Activated T-helper 1 cell treated with anti-CD3 and anti-CD28 coated beads, Interleukin-12 subunit alpha, Interleukin-12 subunit beta, Interleukin-2, Interleukin-4 antibody, amounts not matched to agents 30 ng/mL and 10 ng/mL and 1 ng/mL, durations not matched to agents 14 hours and 24 hours and 36 hours (primary cell): Measurements from ENCODE around the gene TMEFF2. TPM values are rescaled to one million over a fixed set of nuclear protein-coding genes. Genes with fewer than 3 reads are reported as not detected.

Experiments used
- DNase-seq: peaks from one replicate; pipeline ENCODE4 v3.0.0; 2021; ENCODE audit warnings: low spot score
- H3K27ac Mint-ChIP-seq: one replicate; pipeline ENCODE4 v1.8.0; 2021; ENCODE audit warnings: mild to moderate bottlenecking, mixed read lengths
- H3K27me3 Mint-ChIP-seq: one replicate; pipeline ENCODE4 v1.8.0; 2022; ENCODE audit warnings: mild to moderate bottlenecking, moderate library complexity, mixed read lengths; ENCODE audit not compliant: insufficient read depth
- H3K36me3 Mint-ChIP-seq: one replicate; pipeline ENCODE4 v1.8.0; 2021; ENCODE audit warnings: low read depth, mixed read lengths
- H3K4me1 Mint-ChIP-seq: one replicate; pipeline ENCODE4 v1.8.0; 2021; ENCODE audit warnings: low read depth, mixed read lengths
- H3K4me3 Mint-ChIP-seq: one replicate; pipeline ENCODE4 v1.8.0; 2021; ENCODE audit warnings: mild to moderate bottlenecking, moderate library complexity, mixed read lengths
- H3K9me3 Mint-ChIP-seq: one replicate; pipeline ENCODE4 v1.8.0; 2021; ENCODE audit warnings: mixed read lengths
- intact Hi-C: fragments of 100-400 bp; cut with micrococcal nuclease; formaldehyde crosslinking; loops from one replicate; pipeline ENCODE4 v1.15.1; 2024
- total RNA-seq: library from RNA; stranded (reverse); gene quantifications from 2 replicates; pipeline ENCODE4 v1.2.3, GENCODE V29; 2022

The TMEFF2 gene
- total RNA-seq, 1 donor from 2014 or later, result not detected

- no peak overlapping the region for H3K27ac Mint-ChIP-seq
- H3K27me3 Mint-ChIP-seq, result peaks cover 26% of the 10 kb centered on the region
- no peaks in the 10 kb centered on the region for H3K36me3 Mint-ChIP-seq
- no peak for DNase-seq
- H3K4me3 Mint-ChIP-seq, result no peak overlapping the region
- peaks cover 19% of the 10 kb centered on the region for H3K4me1 Mint-ChIP-seq
- H3K9me3 Mint-ChIP-seq, result no peaks in the 10 kb centered on the region
- intact Hi-C loops, result no loop called here
Observed at GRCh38 chr2:192068966-192069365, 125.8 kb downstream of the TMEFF2 start.

- peaks cover 23% of the 10 kb centered on the region for H3K27me3 Mint-ChIP-seq
- no peak for DNase-seq
- no peak overlapping the region for H3K27ac Mint-ChIP-seq
Observed at GRCh38 chr2:192067631-192068030, 127.1 kb downstream of the TMEFF2 start.

DNA sequence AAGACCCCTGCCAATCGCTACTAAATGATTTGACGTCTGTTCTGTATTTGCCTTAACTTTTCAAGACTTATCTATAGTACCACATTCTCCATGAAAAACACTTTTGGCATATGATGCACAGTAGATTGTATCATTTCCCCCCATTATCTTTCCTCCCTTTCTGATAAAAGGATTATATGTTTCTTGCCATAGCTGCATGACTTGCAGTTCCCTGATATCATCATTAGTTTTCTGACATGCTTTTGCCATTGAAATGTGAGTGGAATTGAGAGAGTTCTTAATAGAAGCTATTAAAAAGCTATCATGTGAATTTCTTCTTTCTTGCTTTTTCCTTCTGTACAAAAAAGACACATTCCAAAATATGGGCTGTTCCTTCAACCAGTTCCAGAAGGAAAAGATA lies 130.3 kb downstream of the TMEFF2 start:
- no peak overlapping the region for H3K27ac Mint-ChIP-seq
- no peak overlapping the region for H3K4me3 Mint-ChIP-seq
- no peaks in the 10 kb centered on the region for H3K36me3 Mint-ChIP-seq
- H3K4me1 Mint-ChIP-seq, result no peaks in the 10 kb centered on the region
- no peaks in the 10 kb centered on the region for H3K9me3 Mint-ChIP-seq
- intact Hi-C loops, result no loop called here
- no peak for DNase-seq
- H3K27me3 Mint-ChIP-seq, result peaks cover 17% of the 10 kb centered on the region

More at GRCh38 chr2:192067631-192068030, 127.1 kb downstream of the TMEFF2 start:
- Mint-ChIP-seq H3K36me3 (no peaks in the 10 kb centered on the region), H3K4me3 (no peak overlapping the region), H3K4me1 (peaks cover 11% of the 10 kb centered on the region), H3K9me3 (no peaks in the 10 kb centered on the region)
- intact Hi-C loops, result no loop called here

- intact Hi-C loops, result no loop called here
- no peak overlapping the region for H3K27ac Mint-ChIP-seq
- DNase-seq, result no peak
- no peaks in the 10 kb centered on the region for H3K36me3 Mint-ChIP-seq
- no peak overlapping the region for H3K4me3 Mint-ChIP-seq
- no peaks in the 10 kb centered on the region for H3K4me1 Mint-ChIP-seq
- no peaks in the 10 kb centered on the region for H3K9me3 Mint-ChIP-seq
- H3K27me3 Mint-ChIP-seq, result peaks cover 8% of the 10 kb centered on the region
Observed at GRCh38 chr2:192060161-192060560, 134.6 kb downstream of the TMEFF2 start.

DNA sequence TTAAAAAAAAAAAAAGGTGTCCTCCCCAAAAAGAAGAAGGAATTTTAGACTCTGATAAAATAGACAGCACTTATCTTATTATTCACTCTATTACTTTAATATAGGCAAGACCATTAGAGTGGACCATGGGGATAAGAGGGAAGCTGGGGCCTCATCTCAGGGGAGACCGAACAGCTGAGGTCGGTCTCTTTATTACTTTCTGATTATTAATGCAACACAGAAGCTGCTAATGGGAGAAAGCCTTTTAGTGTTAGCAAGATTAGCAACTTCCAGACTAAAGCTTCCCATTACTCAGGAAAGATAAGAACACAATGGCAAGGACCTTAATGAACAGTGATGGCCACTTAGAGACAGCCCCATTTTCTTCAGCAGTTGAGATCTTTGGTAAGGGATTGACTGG lies 135.5 kb downstream of the TMEFF2 start:
- Mint-ChIP-seq H3K36me3 (no peaks in the 10 kb centered on the region), H3K27ac (no peak overlapping the region), H3K9me3 (no peaks in the 10 kb centered on the region), H3K27me3 (peaks cover 8% of the 10 kb centered on the region), H3K4me1 (no peaks in the 10 kb centered on the region), H3K4me3 (no peak overlapping the region)
- intact Hi-C loops, result no loop called here
- DNase-seq, result no peak

DNA sequence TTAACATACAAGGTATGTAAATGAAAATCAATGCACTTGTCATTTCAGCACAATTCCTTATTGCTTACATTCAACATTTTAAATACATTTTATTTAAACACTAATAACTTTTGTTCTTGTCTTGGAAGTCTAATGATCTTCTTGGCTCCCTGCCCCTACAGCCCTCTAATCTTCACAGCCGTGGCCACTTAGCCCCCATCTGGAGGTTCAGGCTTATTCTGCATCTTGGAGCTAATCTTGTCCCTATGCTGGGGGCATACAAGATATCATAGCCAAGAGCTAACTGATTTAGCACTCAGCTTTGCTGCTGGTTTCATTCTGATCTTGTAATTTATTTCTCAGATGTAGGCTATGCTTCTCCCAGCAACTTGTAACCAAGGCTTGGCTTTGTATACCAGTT lies 140.8 kb downstream of the TMEFF2 start:
- H3K36me3 Mint-ChIP-seq, result no peaks in the 10 kb centered on the region
- no peak overlapping the region for H3K4me3 Mint-ChIP-seq
- H3K9me3 Mint-ChIP-seq, result no peaks in the 10 kb centered on the region
- peaks cover 10% of the 10 kb centered on the region for H3K27me3 Mint-ChIP-seq
- intact Hi-C loops, result no loop called here
- H3K4me1 Mint-ChIP-seq, result no peaks in the 10 kb centered on the region
- H3K27ac Mint-ChIP-seq, result no peak overlapping the region
- DNase-seq, result no peak

DNA sequence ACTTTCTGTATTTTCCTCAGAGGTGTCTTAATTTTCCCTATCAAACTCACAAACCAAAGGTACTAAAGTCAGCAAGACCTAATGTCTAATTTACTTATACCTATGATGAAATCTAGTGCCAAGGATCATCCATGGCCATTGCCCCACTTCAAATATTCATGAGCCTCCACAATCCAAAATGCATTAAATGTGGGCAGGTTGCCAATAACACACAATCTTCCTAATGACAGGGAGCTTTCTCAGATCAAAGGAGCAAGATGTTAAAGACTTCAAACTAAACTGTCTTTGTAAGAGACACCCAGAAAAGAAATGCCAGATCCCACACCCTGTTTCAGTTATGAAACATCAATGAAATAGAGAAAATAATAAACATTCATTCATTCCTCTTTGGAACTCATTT lies 143.2 kb downstream of the TMEFF2 start:
- H3K27ac Mint-ChIP-seq, result no peak overlapping the region
- no peaks in the 10 kb centered on the region for H3K9me3 Mint-ChIP-seq

DNA sequence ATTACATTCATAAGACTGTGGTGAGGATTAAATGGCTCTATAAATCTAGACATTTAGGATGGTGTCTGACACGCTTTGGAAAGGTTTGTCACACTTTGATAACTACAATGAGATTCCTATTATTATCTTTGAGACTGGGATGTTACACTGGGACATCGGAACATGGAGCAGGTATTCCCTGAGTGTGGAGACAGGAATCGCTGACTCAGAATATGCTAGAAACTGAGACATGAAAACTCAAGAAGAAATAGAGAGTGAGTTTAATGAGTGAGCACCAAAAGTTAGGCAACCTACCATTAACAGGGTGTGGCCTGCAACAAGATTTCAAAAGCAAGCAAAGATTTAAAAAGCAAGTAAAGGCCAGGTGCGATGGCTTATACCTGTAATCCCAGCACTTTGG lies 145.4 kb downstream of the TMEFF2 start:
- intact Hi-C loops, result no loop called here
- no peaks in the 10 kb centered on the region for H3K9me3 Mint-ChIP-seq
- DNase-seq, result no peak
- H3K27ac Mint-ChIP-seq, result no peak overlapping the region
- H3K4me1 Mint-ChIP-seq, result no peaks in the 10 kb centered on the region
- H3K27me3 Mint-ChIP-seq, result peaks cover 6% of the 10 kb centered on the region
- H3K36me3 Mint-ChIP-seq, result no peaks in the 10 kb centered on the region
- no peak overlapping the region for H3K4me3 Mint-ChIP-seq

More for the DNA sequence above, 143.2 kb downstream of the TMEFF2 start:
- H3K27me3 Mint-ChIP-seq, result peaks cover 6% of the 10 kb centered on the region
- intact Hi-C loops, result no loop called here
- no peak for DNase-seq
- no peaks in the 10 kb centered on the region for H3K36me3 Mint-ChIP-seq
- H3K4me3 Mint-ChIP-seq, result no peak overlapping the region
- no peaks in the 10 kb centered on the region for H3K4me1 Mint-ChIP-seq

DNA sequence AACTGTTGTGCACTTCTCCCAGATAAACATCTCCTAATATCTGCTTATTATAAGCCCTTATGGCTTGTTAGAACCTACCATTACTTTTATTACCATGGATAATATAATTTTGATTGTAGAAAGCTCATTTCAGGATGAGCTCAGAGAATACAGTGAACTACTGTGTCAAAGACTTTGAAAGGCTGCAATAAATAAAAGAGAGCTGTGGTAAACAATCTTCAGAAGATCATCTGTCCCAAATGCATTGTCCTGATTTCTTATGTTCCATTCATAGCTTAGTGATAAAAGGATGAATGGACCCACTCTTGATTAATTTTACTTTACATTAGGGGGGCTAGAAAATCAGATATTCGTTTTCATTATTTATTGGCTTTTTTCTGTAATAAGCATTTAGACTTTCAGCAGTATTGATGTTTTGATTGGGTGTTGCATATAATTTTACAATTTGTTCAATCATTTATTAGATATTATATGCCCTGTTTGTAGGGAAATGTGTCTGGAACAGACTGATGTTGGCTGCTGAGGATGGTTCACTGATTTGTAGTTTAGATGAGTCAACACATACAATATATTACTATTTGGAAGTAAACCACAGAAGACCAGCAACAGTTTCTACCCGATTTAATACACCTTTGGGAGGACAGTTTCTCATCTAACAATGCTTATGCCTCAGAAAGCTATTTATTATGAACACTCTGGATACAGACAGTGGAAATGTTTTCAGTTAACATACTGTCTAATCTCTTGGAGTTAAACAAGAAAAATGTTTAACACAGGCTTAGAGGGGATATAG lies 147.2 kb downstream of the TMEFF2 start:
- intact Hi-C loops, result no loop called here
- H3K36me3 Mint-ChIP-seq, result no peaks in the 10 kb centered on the region
- DNase-seq, result no peak

DNA sequence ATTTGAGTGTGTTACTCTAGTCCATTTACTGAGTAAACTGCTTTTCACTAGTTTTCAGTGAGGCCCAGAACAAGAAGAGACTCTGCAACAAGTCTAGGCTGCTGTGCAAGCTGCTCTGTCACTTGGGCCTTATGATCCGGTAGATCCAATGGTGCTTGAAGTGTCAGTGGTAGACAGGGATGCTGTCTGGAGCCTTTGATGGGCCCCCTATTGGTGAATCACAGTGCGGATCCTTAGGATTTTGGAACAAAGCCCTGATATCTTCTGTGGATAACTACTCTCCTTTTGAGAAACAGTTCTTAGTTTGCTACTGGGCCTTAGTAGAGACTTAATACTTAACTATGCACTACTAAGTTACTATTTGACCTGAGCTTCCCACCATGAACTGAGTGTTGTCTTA lies 150.2 kb downstream of the TMEFF2 start:
- intact Hi-C loops, result no loop called here
- Mint-ChIP-seq H3K4me1 (no peaks in the 10 kb centered on the region), H3K36me3 (no peaks in the 10 kb centered on the region), H3K27me3 (peaks cover 3% of the 10 kb centered on the region), H3K4me3 (no peak overlapping the region), H3K9me3 (no peaks in the 10 kb centered on the region), H3K27ac (no peak overlapping the region)
- DNase-seq, result no peak

More for the DNA sequence above, 147.2 kb downstream of the TMEFF2 start:
- Mint-ChIP-seq H3K4me1 (no peaks in the 10 kb centered on the region), H3K27ac (no peak overlapping the region), H3K4me3 (no peak overlapping the region), H3K9me3 (no peaks in the 10 kb centered on the region), H3K27me3 (peaks cover 6% of the 10 kb centered on the region)

GRCh38 chr2:192043216-192043870 lies 151.4 kb downstream of the TMEFF2 start:
- Mint-ChIP-seq H3K4me3 (no peak overlapping the region), H3K27ac (no peak overlapping the region), H3K4me1 (no peaks in the 10 kb centered on the region), H3K9me3 (no peaks in the 10 kb centered on the region), H3K27me3 (peaks cover 3% of the 10 kb centered on the region), H3K36me3 (no peaks in the 10 kb centered on the region)
- intact Hi-C loops, result no loop called here
- DNase-seq, result no peak

GRCh38 chr2:192042126-192042525 lies 152.6 kb downstream of the TMEFF2 start:
- Mint-ChIP-seq H3K9me3 (no peaks in the 10 kb centered on the region), H3K27me3 (peaks cover 3% of the 10 kb centered on the region), H3K4me1 (no peaks in the 10 kb centered on the region), H3K36me3 (no peaks in the 10 kb centered on the region), H3K4me3 (no peak overlapping the region), H3K27ac (no peak overlapping the region)
- no peak for DNase-seq
- intact Hi-C loops, result no loop called here

DNA sequence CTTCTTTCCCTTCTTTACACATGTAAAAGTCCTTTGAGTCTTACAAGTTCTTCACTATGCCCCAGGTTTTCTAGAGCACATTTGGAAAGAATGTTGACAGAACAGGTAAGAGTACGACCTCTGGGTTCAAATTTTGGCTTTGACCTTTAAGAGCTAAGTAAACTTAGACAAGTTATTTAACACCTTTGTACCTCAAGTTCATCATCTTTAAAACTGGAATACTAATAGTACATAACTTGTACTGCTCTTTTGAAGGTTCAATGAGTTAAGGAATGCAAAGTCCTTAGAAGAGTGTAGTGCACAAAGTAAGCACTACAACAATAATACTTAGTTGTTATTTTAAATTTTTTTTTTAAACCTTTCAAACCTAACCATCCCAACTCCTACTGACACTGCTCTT lies 156.6 kb downstream of the TMEFF2 start:
- intact Hi-C loops, result no loop called here
- H3K4me3 Mint-ChIP-seq, result no peak overlapping the region
- H3K36me3 Mint-ChIP-seq, result no peaks in the 10 kb centered on the region
- H3K27ac Mint-ChIP-seq, result no peak overlapping the region
- H3K9me3 Mint-ChIP-seq, result no peaks in the 10 kb centered on the region
- peaks cover 3% of the 10 kb centered on the region for H3K27me3 Mint-ChIP-seq
- H3K4me1 Mint-ChIP-seq, result no peaks in the 10 kb centered on the region
- DNase-seq, result no peak
